ENCODE measurements around the gene ZNF385D. TPM values are rescaled to one million over a fixed set of nuclear protein-coding genes. Genes with fewer than 3 reads are reported as not detected.

The ZNF385D gene
- total RNA-seq, 8 experiments from 2014 or later, result 3.9 to 9.6 (median 5.0) TPM

GRCh38 chr3:21649519-21649918, 101.5 kb downstream of the ZNF385D start:
- WGBS, 10 experiments, result 27 to 100% (median 78%) methylated on average over 1 of the region's 1 CpG
- Histone ChIP-seq H3K4me3 (no peak overlapping the region), H3K27ac (no peak overlapping the region), H3K4me1 (replicated peaks in 1 of 2) (no peaks in the 10 kb centered on the region)
- no peak for ATAC-seq (replicated peaks in 6 of 8)
- in situ Hi-C loops (cut with MboI; ENCODE audit: low pct_unique_long_range_greater_than_20kb in 2 of 9, low sequenced_read_pairs in 9 of 9, unreplicated experiment in 9 of 9), result no loop called here

- H3K4me3 ChIP-seq, result no peak overlapping the region
- peaks cover 0 to 4% of the 10 kb centered on the region in 2 donors for H3K4me1 ChIP-seq (replicated peaks in 1 of 2)
- ATAC-seq (replicated peaks in 6 of 8), result no peak
- in situ Hi-C loops (cut with MboI; ENCODE audit: low pct_unique_long_range_greater_than_20kb in 2 of 9, low sequenced_read_pairs in 9 of 9, unreplicated experiment in 9 of 9), result no loop called here
- no peak overlapping the region for H3K27ac ChIP-seq
- 40 to 100% (median 86%) methylated on average over 1 to 4 of the region's 4 CpGs; no CpG with 5 or more reads in 2 of the 10 experiments for WGBS, 10 experiments
These were observed 103.0 kb downstream of the ZNF385D start for GRCh38 chr3:21647961-21648360.

- peaks cover 0 to 4% of the 10 kb centered on the region in 2 donors for H3K4me1 ChIP-seq (replicated peaks in 1 of 2)
- ATAC-seq (replicated peaks in 6 of 8), result peak in 2 of 8 experiments; percentile 76 to 94
- 32 to 100% (median 83%) methylated on average over 1 to 4 of the region's 4 CpGs; no CpG with 5 or more reads in 1 of the 10 experiments for WGBS, 10 experiments
- H3K4me3 ChIP-seq, result no peak overlapping the region
- in situ Hi-C loops (cut with MboI; ENCODE audit: low pct_unique_long_range_greater_than_20kb in 2 of 9, low sequenced_read_pairs in 9 of 9, unreplicated experiment in 9 of 9), result no loop called here
- H3K27ac ChIP-seq, result no peak overlapping the region
These were observed 105.7 kb downstream of the ZNF385D start for GRCh38 chr3:21645121-21645897.

- no peak for ATAC-seq (replicated peaks in 6 of 8)
- Histone ChIP-seq H3K4me1 (replicated peaks in 1 of 2) (peaks cover 0 to 4% of the 10 kb centered on the region in 2 donors), H3K27ac (no peak overlapping the region), H3K4me3 (no peak overlapping the region)
- in situ Hi-C loops (cut with MboI; ENCODE audit: low pct_unique_long_range_greater_than_20kb in 2 of 9, low sequenced_read_pairs in 9 of 9, unreplicated experiment in 9 of 9), result no loop called here
- WGBS, 10 experiments, result 61 to 100% (median 83%) methylated on average over 1 to 2 of the region's 2 CpGs; no CpG with 5 or more reads in 2 of the 10 experiments
These were observed 106.7 kb downstream of the ZNF385D start for GRCh38 chr3:21644268-21644667.

GRCh38 chr3:21643752-21644151, 107.3 kb downstream of the ZNF385D start:
- Histone ChIP-seq H3K4me3 (no peak overlapping the region), H3K4me1 (replicated peaks in 1 of 2) (peaks cover 0 to 4% of the 10 kb centered on the region in 2 donors), H3K27ac (no peak overlapping the region)
- 40 to 83% (median 55%) methylated on average over 1 to 2 of the region's 2 CpGs; no CpG with 5 or more reads in 2 of the 10 experiments for WGBS, 10 experiments
- ATAC-seq (replicated peaks in 6 of 8), result peak in 2 of 8 experiments; percentile 8 to 27
- in situ Hi-C loops (cut with MboI; ENCODE audit: low pct_unique_long_range_greater_than_20kb in 2 of 9, low sequenced_read_pairs in 9 of 9, unreplicated experiment in 9 of 9), result no loop called here

GRCh38 chr3:21642433-21642832, 108.6 kb downstream of the ZNF385D start:
- H3K4me1 ChIP-seq (replicated peaks in 1 of 2), result peaks cover 0 to 4% of the 10 kb centered on the region in 2 donors
- WGBS, 10 experiments, result 7 to 97% (median 71%) methylated on average over 1 to 3 of the region's 3 CpGs; no CpG with 5 or more reads in 2 of the 10 experiments
- H3K27ac ChIP-seq, result no peak overlapping the region
- no peak for ATAC-seq (replicated peaks in 6 of 8)
- no peak overlapping the region for H3K4me3 ChIP-seq
- in situ Hi-C loops (cut with MboI; ENCODE audit: low pct_unique_long_range_greater_than_20kb in 2 of 9, low sequenced_read_pairs in 9 of 9, unreplicated experiment in 9 of 9), result no loop called here

- 69 to 100% (median 78%) methylated on average over 1 to 4 of the region's 4 CpGs; no CpG with 5 or more reads in 4 of the 10 experiments for WGBS, 10 experiments
These were observed 109.1 kb downstream of the ZNF385D start for GRCh38 chr3:21641959-21642358.

GRCh38 chr3:21638488-21638887, 112.5 kb downstream of the ZNF385D start:
- WGBS, 10 experiments, result 40 to 100% (median 89%) methylated on average over 1 to 2 of the region's 2 CpGs; no CpG with 5 or more reads in 2 of the 10 experiments
- Histone ChIP-seq H3K4me1 (replicated peaks in 1 of 2) (peaks cover 0 to 4% of the 10 kb centered on the region in 2 donors), H3K4me3 (no peak overlapping the region), H3K27ac (no peak overlapping the region)
- no peak for ATAC-seq (replicated peaks in 6 of 8)
- in situ Hi-C loops (cut with MboI; ENCODE audit: low pct_unique_long_range_greater_than_20kb in 2 of 9, low sequenced_read_pairs in 9 of 9, unreplicated experiment in 9 of 9), result no loop called here

More at GRCh38 chr3:21641959-21642358, 109.1 kb downstream of the ZNF385D start:
- Histone ChIP-seq H3K4me3 (no peak overlapping the region), H3K4me1 (replicated peaks in 1 of 2) (peaks cover 0 to 4% of the 10 kb centered on the region in 2 donors), H3K27ac (no peak overlapping the region)
- no peak for ATAC-seq (replicated peaks in 6 of 8)
- in situ Hi-C loops (cut with MboI; ENCODE audit: low pct_unique_long_range_greater_than_20kb in 2 of 9, low sequenced_read_pairs in 9 of 9, unreplicated experiment in 9 of 9), result no loop called here

GRCh38 chr3:21634112-21634511, 116.9 kb downstream of the ZNF385D start:
- Histone ChIP-seq H3K4me1 (replicated peaks in 1 of 2) (no peaks in the 10 kb centered on the region), H3K27ac (no peak overlapping the region), H3K4me3 (no peak overlapping the region)
- WGBS, 10 experiments, result 77 to 100% (median 85%) methylated on average over 1 of the region's 1 CpG; no CpG with 5 or more reads in 1 of the 10 experiments
- in situ Hi-C loops (cut with MboI; ENCODE audit: low pct_unique_long_range_greater_than_20kb in 2 of 9, low sequenced_read_pairs in 9 of 9, unreplicated experiment in 9 of 9), result no loop called here
- no peak for ATAC-seq (replicated peaks in 6 of 8)

GRCh38 chr3:21624524-21624923, 126.5 kb downstream of the ZNF385D start:
- 50 to 100% (median 84%) methylated on average over 1 to 4 of the region's 4 CpGs; no CpG with 5 or more reads in 2 of the 10 experiments for WGBS, 10 experiments
- no peak for ATAC-seq (replicated peaks in 6 of 8)
- H3K4me3 ChIP-seq, result no peak overlapping the region
- in situ Hi-C loops (cut with MboI; ENCODE audit: low pct_unique_long_range_greater_than_20kb in 2 of 9, low sequenced_read_pairs in 9 of 9, unreplicated experiment in 9 of 9), result no loop called here
- peaks cover 0 to 4% of the 10 kb centered on the region in 2 donors for H3K4me1 ChIP-seq (replicated peaks in 1 of 2)
- no peak overlapping the region for H3K27ac ChIP-seq

GRCh38 chr3:21621181-21621651, 129.8 kb downstream of the ZNF385D start:
- in situ Hi-C loops (cut with MboI; ENCODE audit: low pct_unique_long_range_greater_than_20kb in 2 of 9, low sequenced_read_pairs in 9 of 9, unreplicated experiment in 9 of 9), result no loop called here
- ATAC-seq (replicated peaks in 6 of 8), result peak in 6 of 8 experiments; percentile 37 to 65 (median 48)
- H3K4me3 ChIP-seq, result no peak overlapping the region
- H3K27ac ChIP-seq, result no peak overlapping the region
- WGBS, 10 experiments, result 17 to 100% (median 46%) methylated on average over 1 to 4 of the region's 4 CpGs; no CpG with 5 or more reads in 1 of the 10 experiments
- H3K4me1 ChIP-seq (replicated peaks in 1 of 2), result peaks cover 0 to 4% of the 10 kb centered on the region in 2 donors

- in situ Hi-C loops (cut with MboI; ENCODE audit: low pct_unique_long_range_greater_than_20kb in 2 of 9, low sequenced_read_pairs in 9 of 9, unreplicated experiment in 9 of 9), result no loop called here
- 36 to 100% (median 67%) methylated on average over 1 to 8 of the region's 8 CpGs for WGBS, 10 experiments
- ATAC-seq (replicated peaks in 6 of 8), result peak; percentile 13 to 38 (median 24)
- H3K27ac ChIP-seq, result no peak overlapping the region
- peaks cover 0 to 4% of the 10 kb centered on the region in 2 donors for H3K4me1 ChIP-seq (replicated peaks in 1 of 2)
- H3K4me3 ChIP-seq, result no peak overlapping the region
These were observed 130.4 kb downstream of the ZNF385D start for GRCh38 chr3:21620511-21621155.

GRCh38 chr3:21618695-21619094, 132.3 kb downstream of the ZNF385D start:
- Histone ChIP-seq H3K4me1 (replicated peaks in 1 of 2) (peaks cover 0 to 4% of the 10 kb centered on the region in 2 donors), H3K4me3 (no peak overlapping the region), H3K27ac (no peak overlapping the region)
- in situ Hi-C loops (cut with MboI; ENCODE audit: low pct_unique_long_range_greater_than_20kb in 2 of 9, low sequenced_read_pairs in 9 of 9, unreplicated experiment in 9 of 9), result no loop called here
- WGBS, 10 experiments, result 50 to 92% (median 74%) methylated on average over 1 to 2 of the region's 2 CpGs; no CpG with 5 or more reads in 3 of the 10 experiments
- no peak for ATAC-seq (replicated peaks in 6 of 8)
